ENCODE results near the gene EMP3.

DNA sequence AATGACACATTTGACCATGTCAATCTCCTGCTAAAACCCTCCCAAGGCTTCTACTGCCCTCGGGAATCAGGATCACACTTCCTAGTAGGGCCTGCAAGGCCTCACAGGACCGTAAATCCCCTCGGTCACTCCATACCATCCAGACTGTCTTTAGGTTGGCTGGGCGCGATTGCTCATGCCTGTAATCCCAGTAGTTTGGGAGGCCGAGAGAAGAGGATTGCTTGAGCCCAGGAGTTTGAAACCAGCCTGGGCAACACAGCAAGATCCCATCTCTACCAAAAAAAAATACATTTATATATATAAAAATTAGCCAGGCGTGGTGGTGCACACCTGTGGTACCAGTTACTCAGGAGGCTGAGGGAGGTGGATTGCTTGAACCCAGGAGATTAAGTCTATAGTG lies 23.4 kb downstream of the EMP3 start:
- TF ChIP-seq, protein P1, sequence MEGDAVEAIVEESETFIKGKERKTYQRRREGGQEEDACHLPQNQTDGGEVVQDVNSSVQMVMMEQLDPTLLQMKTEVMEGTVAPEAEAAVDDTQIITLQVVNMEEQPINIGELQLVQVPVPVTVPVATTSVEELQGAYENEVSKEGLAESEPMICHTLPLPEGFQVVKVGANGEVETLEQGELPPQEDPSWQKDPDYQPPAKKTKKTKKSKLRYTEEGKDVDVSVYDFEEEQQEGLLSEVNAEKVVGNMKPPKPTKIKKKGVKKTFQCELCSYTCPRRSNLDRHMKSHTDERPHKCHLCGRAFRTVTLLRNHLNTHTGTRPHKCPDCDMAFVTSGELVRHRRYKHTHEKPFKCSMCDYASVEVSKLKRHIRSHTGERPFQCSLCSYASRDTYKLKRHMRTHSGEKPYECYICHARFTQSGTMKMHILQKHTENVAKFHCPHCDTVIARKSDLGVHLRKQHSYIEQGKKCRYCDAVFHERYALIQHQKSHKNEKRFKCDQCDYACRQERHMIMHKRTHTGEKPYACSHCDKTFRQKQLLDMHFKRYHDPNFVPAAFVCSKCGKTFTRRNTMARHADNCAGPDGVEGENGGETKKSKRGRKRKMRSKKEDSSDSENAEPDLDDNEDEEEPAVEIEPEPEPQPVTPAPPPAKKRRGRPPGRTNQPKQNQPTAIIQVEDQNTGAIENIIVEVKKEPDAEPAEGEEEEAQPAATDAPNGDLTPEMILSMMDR (IDR thresholded peaks at IDR 0.05 in 4 of 5, conservative IDR thresholded peaks at IDR 0.05 in 1 of 5): no peak
- TF ChIP-seq POLR2A (IDR thresholded peaks at IDR 0.05): no peak
